ENCODE results near the gene PLCH2. TPM values are rescaled to one million over a fixed set of nuclear protein-coding genes. Genes with fewer than 3 reads are reported as not detected.

PLCH2 gene
- total and polyA plus RNA-seq, 2 donors (not counting 1 experiment from before 2014, with no cell fraction given), result 20.0 to 34.9 TPM

DNA sequence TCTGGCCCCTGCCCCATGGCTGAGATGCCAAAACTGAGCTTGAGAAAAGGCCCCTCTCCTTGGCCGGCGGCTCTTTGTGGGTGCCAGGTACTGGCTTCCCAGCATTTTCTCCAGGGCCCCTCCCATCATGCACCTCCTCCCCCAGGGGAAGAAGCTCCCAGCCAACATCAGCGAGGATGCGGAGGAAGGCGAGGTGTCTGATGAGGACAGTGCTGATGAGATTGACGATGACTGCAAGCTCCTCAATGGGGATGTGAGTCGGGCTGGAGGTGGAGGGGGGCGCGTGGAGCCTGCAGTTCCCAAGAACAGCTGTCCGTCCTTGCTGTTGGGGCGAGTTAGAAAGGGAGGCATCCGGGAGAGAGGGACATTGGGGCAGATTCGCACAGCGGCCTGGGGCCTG, 13.5 kb downstream of the PLCH2 start:
- TF ChIP-seq, protein P1, sequence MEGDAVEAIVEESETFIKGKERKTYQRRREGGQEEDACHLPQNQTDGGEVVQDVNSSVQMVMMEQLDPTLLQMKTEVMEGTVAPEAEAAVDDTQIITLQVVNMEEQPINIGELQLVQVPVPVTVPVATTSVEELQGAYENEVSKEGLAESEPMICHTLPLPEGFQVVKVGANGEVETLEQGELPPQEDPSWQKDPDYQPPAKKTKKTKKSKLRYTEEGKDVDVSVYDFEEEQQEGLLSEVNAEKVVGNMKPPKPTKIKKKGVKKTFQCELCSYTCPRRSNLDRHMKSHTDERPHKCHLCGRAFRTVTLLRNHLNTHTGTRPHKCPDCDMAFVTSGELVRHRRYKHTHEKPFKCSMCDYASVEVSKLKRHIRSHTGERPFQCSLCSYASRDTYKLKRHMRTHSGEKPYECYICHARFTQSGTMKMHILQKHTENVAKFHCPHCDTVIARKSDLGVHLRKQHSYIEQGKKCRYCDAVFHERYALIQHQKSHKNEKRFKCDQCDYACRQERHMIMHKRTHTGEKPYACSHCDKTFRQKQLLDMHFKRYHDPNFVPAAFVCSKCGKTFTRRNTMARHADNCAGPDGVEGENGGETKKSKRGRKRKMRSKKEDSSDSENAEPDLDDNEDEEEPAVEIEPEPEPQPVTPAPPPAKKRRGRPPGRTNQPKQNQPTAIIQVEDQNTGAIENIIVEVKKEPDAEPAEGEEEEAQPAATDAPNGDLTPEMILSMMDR (IDR thresholded peaks at IDR 0.05), result no peak
- no peak for TF ChIP-seq EZH2 (IDR thresholded peaks at IDR 0.05; ENCODE audit: borderline replicate concordance, insufficient read depth, low read depth, low read length, poor library complexity, severe bottlenecking)
- DNase-seq (no peak), ATAC-seq (ENCODE audit: low read depth) (no peak)
- POLR2A ChIA-PET, result no interaction called here
- Histone ChIP-seq H3K4me2 (replicated peaks; ENCODE audit: low read depth, low read length, poor library complexity, severe bottlenecking) (no peak overlapping the region), H3K4me3 (ENCODE audit: control extremely low read depth in 1 of 5, extremely low read depth in 1 of 5, insufficient read depth in 1 of 5, low read depth in 2 of 5, low read length in 4 of 5) (no peak overlapping the region), H2AFZ (ENCODE audit: insufficient read depth, low read depth, low read length, poor library complexity, severe bottlenecking) (no peak overlapping the region), H3K9ac (ENCODE audit: low read length) (no peak overlapping the region), H3K27me3 (replicated peaks in 1 of 4; ENCODE audit: control extremely low read depth in 1 of 4, control insufficient read depth in 3 of 4, insufficient read depth in 4 of 4, low read length in 3 of 4) (no peaks in the 10 kb centered on the region), H3K27ac (ENCODE audit: low read length in 2 of 2) (no peak overlapping the region), H3K79me2 (ENCODE audit: control insufficient read depth, insufficient read depth, low read length) (no peaks in the 10 kb centered on the region), H3K9me3 (ENCODE audit: control extremely low read depth in 1 of 3, control insufficient read depth in 2 of 3, insufficient read depth in 1 of 3, low read length in 2 of 3) (peaks cover 0 to 24% (median 11%) of the 10 kb centered on the region in 3 donors), H3K4me1 (ENCODE audit: control insufficient read depth in 2 of 2, insufficient read depth in 2 of 2, low read length in 2 of 2) (peaks cover 15 to 19% of the 10 kb centered on the region in 2 donors), H3K36me3 (replicated peaks in 1 of 2; ENCODE audit: control extremely low read depth in 1 of 2, control insufficient read depth in 1 of 2, extremely low read depth in 1 of 2, insufficient read depth in 2 of 2, low read length in 1 of 2) (no peaks in the 10 kb centered on the region), H4K20me1 (ENCODE audit: control insufficient read depth, insufficient read depth, low read length, poor library complexity, severe bottlenecking) (no peaks in the 10 kb centered on the region)
- H3K4me3 Mint-ChIP-seq, result no peak overlapping the region
- no peak overlapping the region for H3K27ac Mint-ChIP-seq
- H3K9me3 Mint-ChIP-seq (ENCODE audit: insufficient read depth), result no peaks in the 10 kb centered on the region
- WGBS (ENCODE audit: insufficient coverage), result 100% methylated on average over 5 of the region's 14 CpGs
- H3K4me1 Mint-ChIP-seq, result peaks cover 17% of the 10 kb centered on the region
- CTCF ChIA-PET, result no interaction called here
- intact Hi-C loops (cut with micrococcal nuclease), result no loop called here
- H3K27me3 Mint-ChIP-seq, result no peaks in the 10 kb centered on the region

GRCh38 chr1:2492091-2492490, 16.0 kb downstream of the PLCH2 start:
- Histone ChIP-seq H3K79me2 (ENCODE audit: control insufficient read depth, insufficient read depth, low read length) (no peaks in the 10 kb centered on the region), H3K9ac (ENCODE audit: low read length) (no peak overlapping the region), H3K4me1 (ENCODE audit: control insufficient read depth in 2 of 2, insufficient read depth in 2 of 2, low read length in 2 of 2) (peaks cover 40 to 44% of the 10 kb centered on the region in 2 donors), H3K36me3 (replicated peaks in 1 of 2; ENCODE audit: control extremely low read depth in 1 of 2, control insufficient read depth in 1 of 2, extremely low read depth in 1 of 2, insufficient read depth in 2 of 2, low read length in 1 of 2) (no peaks in the 10 kb centered on the region), H3K27ac (ENCODE audit: low read length in 2 of 2) (no peak overlapping the region), H4K20me1 (ENCODE audit: control insufficient read depth, insufficient read depth, low read length, poor library complexity, severe bottlenecking) (no peaks in the 10 kb centered on the region), H3K9me3 (ENCODE audit: control extremely low read depth in 1 of 3, control insufficient read depth in 2 of 3, insufficient read depth in 1 of 3, low read length in 2 of 3) (peaks cover 0 to 26% (median 11%) of the 10 kb centered on the region in 3 donors), H3K4me2 (replicated peaks; ENCODE audit: low read depth, low read length, poor library complexity, severe bottlenecking) (no peak overlapping the region), H3K27me3 (replicated peaks in 1 of 4; ENCODE audit: control extremely low read depth in 1 of 4, control insufficient read depth in 3 of 4, insufficient read depth in 4 of 4, low read length in 3 of 4) (no peaks in the 10 kb centered on the region), H3K4me3 (ENCODE audit: control extremely low read depth in 1 of 5, extremely low read depth in 1 of 5, insufficient read depth in 1 of 5, low read depth in 2 of 5, low read length in 4 of 5) (no peak overlapping the region), H2AFZ (ENCODE audit: insufficient read depth, low read depth, low read length, poor library complexity, severe bottlenecking) (no peak overlapping the region)
- CTCF ChIA-PET, result no interaction called here
- Mint-ChIP-seq H3K27ac (no peak overlapping the region), H3K4me1 (peaks cover 38% of the 10 kb centered on the region), H3K9me3 (ENCODE audit: insufficient read depth) (no peaks in the 10 kb centered on the region), H3K27me3 (no peaks in the 10 kb centered on the region), H3K4me3 (no peak overlapping the region)
- DNase-seq (no peak), ATAC-seq (ENCODE audit: low read depth) (no peak)
- POLR2A ChIA-PET, result no interaction called here
- 76% methylated on average over 13 of the region's 13 CpGs for WGBS (ENCODE audit: insufficient coverage)
- no peak for TF ChIP-seq EZH2 (IDR thresholded peaks at IDR 0.05; ENCODE audit: borderline replicate concordance, insufficient read depth, low read depth, low read length, poor library complexity, severe bottlenecking)
- TF ChIP-seq, protein P1 (IDR thresholded peaks at IDR 0.05), result no peak
- intact Hi-C loops (cut with micrococcal nuclease), result no loop called here

All from B cell (primary cell).